Cardiac fibroblast (primary cell): ENCODE data around the gene NPTN.
A peak's percentile ranks its signal among the peaks of the same experiment; 100 is the strongest.

ENCODE experiments used
- DNase-seq, 2 donors: peaks; one replicate each; pipeline versions ENCODE4 v3.0.0 to v3.0.0-alpha.2; 2010; ENCODE audit warnings: low read depth in 2 of 2
- H3K4me3 ChIP-seq, 2 donors: replicated peaks in 1 of 2; 1 replicate in 1 of 2; 2 replicates in 1 of 2; pipeline ENCODE4 v1.5.1; 2011; ENCODE audit warnings: low read depth in 2 of 2, low read length in 2 of 2, mild to moderate bottlenecking in 2 of 2, moderate library complexity in 1 of 2
- TF ChIP-seq, protein P1 (sequence below): IDR thresholded peaks from one replicate; pipeline ENCODE4 v1.5.1; 2011; ENCODE audit warnings: low read depth, mild to moderate bottlenecking, low read length, inconsistent platforms

NPTN gene

DNA sequence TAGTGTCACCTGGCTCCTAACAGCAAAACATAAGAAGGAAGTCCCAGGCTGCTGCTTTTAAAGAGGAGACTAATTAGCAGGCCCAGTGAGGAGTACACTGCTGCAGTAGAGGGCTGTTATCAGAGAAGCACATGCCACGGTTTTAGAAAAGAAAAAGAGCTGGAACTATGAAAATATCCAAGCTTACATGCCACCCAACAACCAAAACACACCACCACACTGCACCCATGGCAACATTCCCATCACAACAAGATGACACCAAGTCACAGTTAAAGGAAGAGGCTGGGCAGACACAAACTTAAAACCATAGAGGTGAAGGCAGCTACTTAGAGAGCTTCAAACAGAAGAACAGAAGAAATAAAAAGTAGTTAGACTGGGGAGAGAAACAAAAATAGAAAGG lies 37.0 kb downstream of the NPTN start:
- TF ChIP-seq, protein P1, sequence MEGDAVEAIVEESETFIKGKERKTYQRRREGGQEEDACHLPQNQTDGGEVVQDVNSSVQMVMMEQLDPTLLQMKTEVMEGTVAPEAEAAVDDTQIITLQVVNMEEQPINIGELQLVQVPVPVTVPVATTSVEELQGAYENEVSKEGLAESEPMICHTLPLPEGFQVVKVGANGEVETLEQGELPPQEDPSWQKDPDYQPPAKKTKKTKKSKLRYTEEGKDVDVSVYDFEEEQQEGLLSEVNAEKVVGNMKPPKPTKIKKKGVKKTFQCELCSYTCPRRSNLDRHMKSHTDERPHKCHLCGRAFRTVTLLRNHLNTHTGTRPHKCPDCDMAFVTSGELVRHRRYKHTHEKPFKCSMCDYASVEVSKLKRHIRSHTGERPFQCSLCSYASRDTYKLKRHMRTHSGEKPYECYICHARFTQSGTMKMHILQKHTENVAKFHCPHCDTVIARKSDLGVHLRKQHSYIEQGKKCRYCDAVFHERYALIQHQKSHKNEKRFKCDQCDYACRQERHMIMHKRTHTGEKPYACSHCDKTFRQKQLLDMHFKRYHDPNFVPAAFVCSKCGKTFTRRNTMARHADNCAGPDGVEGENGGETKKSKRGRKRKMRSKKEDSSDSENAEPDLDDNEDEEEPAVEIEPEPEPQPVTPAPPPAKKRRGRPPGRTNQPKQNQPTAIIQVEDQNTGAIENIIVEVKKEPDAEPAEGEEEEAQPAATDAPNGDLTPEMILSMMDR = no peak
- no peak overlapping the region for H3K4me3 ChIP-seq
- peak in 1 of 2 donors; percentile 44 for DNase-seq

DNA sequence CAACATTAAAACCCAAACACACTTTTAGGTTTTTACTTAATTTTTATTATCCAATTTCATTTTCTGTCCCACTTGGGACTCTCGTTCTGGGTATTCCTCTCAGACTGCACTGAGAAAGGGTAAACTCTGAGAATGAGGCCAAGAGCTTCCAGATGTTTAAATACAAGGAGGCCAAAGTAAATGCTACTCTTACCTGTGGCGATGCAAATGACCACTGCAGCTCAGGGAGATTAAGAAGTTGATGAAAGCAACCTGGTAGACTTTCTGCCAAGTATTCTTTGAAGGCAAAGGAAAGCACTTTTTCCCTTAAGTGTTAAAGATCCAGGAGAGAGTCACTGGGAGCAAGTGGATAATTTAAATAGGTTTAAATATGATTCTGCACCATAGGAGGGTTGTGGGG lies 39.1 kb downstream of the NPTN start:
- no peak overlapping the region for H3K4me3 ChIP-seq
- TF ChIP-seq, protein P1 = no peak
- DNase-seq = no peak

DNA sequence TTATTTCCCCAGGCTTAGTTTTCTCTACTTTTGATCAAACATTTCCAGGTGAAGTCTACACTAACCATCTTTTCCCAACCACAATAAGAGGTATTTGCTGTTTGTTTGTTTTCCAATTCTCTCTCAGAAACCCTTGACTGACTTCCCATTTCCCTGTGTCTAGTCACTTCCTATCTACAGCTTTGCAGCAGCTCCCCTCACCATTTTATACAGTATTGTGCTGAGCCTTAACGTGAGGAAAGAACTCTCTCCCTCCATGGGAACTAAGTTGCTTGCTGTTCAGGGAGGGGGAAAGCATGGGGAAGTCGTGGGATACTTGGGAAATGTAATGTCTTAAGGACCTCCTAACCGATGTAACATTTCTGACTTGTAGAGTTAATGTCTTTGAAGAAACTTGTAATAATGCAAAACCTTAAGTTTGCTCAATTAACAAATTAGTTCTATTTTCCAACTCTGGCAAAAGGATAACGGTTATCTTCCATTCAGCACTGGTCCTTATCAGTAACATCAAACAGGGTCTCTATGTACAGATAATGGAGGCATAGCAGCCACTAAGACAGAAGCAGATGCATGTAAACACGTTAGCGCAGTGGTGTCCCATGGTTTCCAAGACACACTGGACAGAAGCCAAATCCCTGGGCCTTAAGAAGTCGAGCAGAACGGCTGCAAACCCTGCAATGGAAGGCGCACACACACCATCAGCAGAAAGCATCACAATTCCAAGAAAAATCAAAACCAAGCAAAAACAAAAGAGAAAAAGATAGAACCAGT lies 39.7 kb downstream of the NPTN start:
- DNase-seq = peak; percentile 49 to 73
- TF ChIP-seq, protein P1 = no peak
- no peak overlapping the region for H3K4me3 ChIP-seq

DNA sequence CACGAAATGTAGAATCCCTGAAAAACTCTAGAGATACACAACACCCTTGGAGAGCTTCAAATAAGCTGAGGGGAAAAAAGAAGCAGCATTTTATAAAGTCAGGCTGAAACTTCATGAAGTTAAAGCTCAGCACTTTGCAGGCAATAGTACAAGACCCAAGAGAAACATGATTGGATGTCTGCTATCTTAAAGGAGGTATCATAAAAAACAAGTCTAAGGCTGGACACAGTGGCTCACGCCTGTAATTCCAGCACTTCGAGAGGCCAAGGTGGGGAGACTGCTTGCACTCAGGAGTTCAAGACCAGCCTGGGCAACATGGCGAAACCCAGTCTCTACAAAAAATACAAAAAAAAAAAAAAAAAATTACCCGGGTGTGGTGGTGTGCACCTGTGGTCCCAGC lies 42.9 kb downstream of the NPTN start:
- no peak for DNase-seq
- TF ChIP-seq, protein P1 = no peak
- no peak overlapping the region for H3K4me3 ChIP-seq

DNA sequence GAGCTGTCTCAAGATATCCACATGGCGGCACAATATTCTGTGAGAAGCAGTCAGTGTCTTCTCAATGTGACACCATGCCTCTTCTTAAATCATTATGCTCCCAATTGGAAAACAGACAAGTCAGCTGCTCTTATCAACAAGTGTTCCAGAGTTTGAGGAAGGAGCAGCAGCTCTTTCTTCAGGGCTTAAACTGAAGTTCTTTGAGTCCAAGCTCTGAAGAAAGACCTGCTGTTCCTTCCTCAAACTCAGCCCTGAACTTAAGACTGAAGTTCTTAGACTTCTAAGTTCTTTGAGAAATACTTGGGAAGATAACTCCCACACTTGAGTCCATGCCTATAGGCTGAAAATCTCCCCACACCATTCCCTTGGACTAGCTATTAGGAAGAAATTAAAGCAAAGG lies 43.4 kb downstream of the NPTN start:
- no peak overlapping the region for H3K4me3 ChIP-seq
- no peak for DNase-seq
- TF ChIP-seq, protein P1 = no peak

DNA sequence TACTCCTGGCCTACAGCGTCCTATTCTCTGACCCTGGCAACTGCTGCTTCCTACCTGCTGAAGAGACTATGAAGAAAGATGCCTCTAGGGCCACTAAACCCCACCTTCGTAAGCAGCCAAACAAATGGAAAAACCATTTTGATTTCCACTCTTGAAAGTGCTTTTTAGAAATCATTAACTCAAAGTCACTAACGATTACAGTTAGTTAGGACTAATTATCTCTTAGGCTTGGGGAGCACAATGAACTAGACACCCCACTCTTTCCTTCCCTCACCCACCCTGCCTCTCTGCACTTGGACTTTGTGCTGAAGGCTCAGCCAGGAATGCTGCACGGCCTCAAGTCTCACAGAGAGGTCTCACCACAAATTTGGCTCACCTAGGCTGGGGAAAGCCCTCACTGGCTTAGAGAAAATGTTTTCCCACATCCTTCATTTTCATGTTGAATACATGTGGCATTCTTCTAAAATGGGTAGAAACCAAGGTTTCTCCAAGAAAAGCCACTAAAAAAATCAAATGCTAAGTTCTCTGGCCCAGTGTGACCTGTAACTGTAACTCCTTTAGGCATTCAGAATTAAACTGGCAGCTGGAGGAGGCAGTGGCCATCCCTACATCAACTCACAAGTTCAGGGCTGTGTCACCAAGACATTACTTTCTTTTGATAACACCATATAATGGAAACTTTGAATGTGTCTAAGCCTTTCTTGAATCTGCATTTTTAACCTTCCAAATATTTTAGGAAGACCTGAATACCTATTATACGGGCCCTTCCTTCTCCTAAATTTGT lies 47.1 kb downstream of the NPTN start:
- TF ChIP-seq, protein P1 = no peak
- H3K4me3 ChIP-seq = no peak overlapping the region
- DNase-seq = no peak
